MCF 10A (cell line): ENCODE data around the gene CMTM1. TPM values are rescaled to one million over a fixed set of nuclear protein-coding genes. Genes with fewer than 3 reads are reported as not detected.

Experiments used
- BruUV-seq: library from RNA; stranded (reverse); fragments of 400-500 nt; replicated peaks from 2 replicates; lab custom pipeline; 2021; lab: Mats Ljungman, UMichigan
- CTCF ChIA-PET: fragments of 300-600 bp; sonication (Branson Sonifier 250); formaldehyde crosslinking; extraction: SDS; loops from one replicate; lab custom pipeline; 2021; ENCODE audit warnings: antibody characterized with exemption, inconsistent platforms; lab: Yijun Ruan, JAX
- POLR2A ChIA-PET: fragments of 300-600, 350-650 bp; sonication (Branson Sonifier 250); formaldehyde crosslinking; extraction: SDS; loops from one replicate; lab custom pipeline; 2020; ENCODE audit warnings: antibody characterized with exemption, inconsistent platforms; lab: Yijun Ruan, JAX
- DNase-seq: peaks from one replicate; pipeline ENCODE4 v3.0.0-alpha.2; 2018; ENCODE audit not compliant: unreplicated experiment
- H3K27ac Mint-ChIP-seq: one replicate; pipeline ENCODE4 v1.8.0; 2022; ENCODE audit warnings: mild to moderate bottlenecking, low read depth, mixed read lengths; ENCODE audit not compliant: unreplicated experiment
- H3K27me3 Mint-ChIP-seq: one replicate; pipeline ENCODE4 v1.8.0; 2022; ENCODE audit warnings: mixed read lengths; ENCODE audit not compliant: insufficient read depth, unreplicated experiment
- H3K36me3 Mint-ChIP-seq: one replicate; pipeline ENCODE4 v1.8.0; 2022; ENCODE audit warnings: mild to moderate bottlenecking, moderate library complexity, mixed read lengths; ENCODE audit not compliant: insufficient read depth, unreplicated experiment
- H3K4me1 Mint-ChIP-seq: one replicate; pipeline ENCODE4 v1.8.0; 2022; ENCODE audit warnings: mixed read lengths; ENCODE audit not compliant: insufficient read depth, unreplicated experiment
- H3K4me3 Mint-ChIP-seq: one replicate; pipeline ENCODE4 v1.8.0; 2022; ENCODE audit warnings: mild to moderate bottlenecking, moderate library complexity, mixed read lengths; ENCODE audit not compliant: unreplicated experiment
- H3K9me3 Mint-ChIP-seq: one replicate; pipeline ENCODE4 v1.8.0; 2022; ENCODE audit warnings: mixed read lengths; ENCODE audit not compliant: unreplicated experiment
- CTCF ChIP-seq: fragments of 200-600 bp; IDR thresholded peaks from one replicate; pipeline ENCODE4 v1.8.0; 2022; ENCODE audit warnings: antibody characterized with exemption, mild to moderate bottlenecking; ENCODE audit not compliant: unreplicated experiment
- intact Hi-C: fragments of 100-400 bp; cut with micrococcal nuclease; formaldehyde crosslinking; loops from 2 replicates; pipeline ENCODE4 v1.14.1; 2022
- total RNA-seq: library from RNA; stranded (reverse); gene quantifications from 2 replicates; pipeline ENCODE4 v1.2.3, GENCODE V29; 2022

Gene CMTM1
- total RNA-seq, 1 experiment from 2014 or later, result 2.1 TPM

DNA sequence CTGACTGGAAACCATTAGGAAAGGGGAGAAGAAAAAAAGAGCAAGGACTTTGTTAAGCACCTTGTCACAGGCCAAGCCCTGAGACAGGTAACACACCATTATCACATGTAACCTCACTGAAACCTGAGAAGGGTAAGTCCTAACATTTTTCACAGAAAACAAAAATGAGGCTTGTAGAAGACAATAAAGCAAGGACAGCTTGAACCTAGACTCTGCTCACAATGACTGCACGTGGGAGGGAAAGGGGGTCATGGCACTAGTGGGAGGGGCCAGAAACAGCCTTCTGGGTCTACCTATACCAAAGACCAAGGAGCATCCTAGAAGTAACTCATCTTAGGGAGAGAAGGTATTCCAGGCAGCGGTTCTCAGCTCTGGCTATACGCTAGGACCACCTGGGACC is 23.8 kb upstream of the CMTM1 start:
- intact Hi-C loops, result no loop called here
- DNase-seq, result no peak
- TF ChIP-seq CTCF, result no peak
- H3K36me3 Mint-ChIP-seq, result peaks cover 45% of the 10 kb centered on the region
- no peak overlapping the region for H3K4me3 Mint-ChIP-seq
- H3K9me3 Mint-ChIP-seq, result no peaks in the 10 kb centered on the region
- ChIA-PET CTCF (interaction anchor here (0.7 to 1.2 kb wide), 3 partner anchors 48 to 185 kb away, joined by 3 read pairs; no protein-coding TSS in a partner anchor), POLR2A (interaction anchor here (1.4 kb wide), 1 partner anchor 10 kb away, joined by 6 read pairs; the partner anchor contains the start of gene CKLF)
- no TSS peak for BruUV-seq
- H3K4me1 Mint-ChIP-seq, result peaks cover 5% of the 10 kb centered on the region
- H3K27ac Mint-ChIP-seq, result no peak overlapping the region
- no peaks in the 10 kb centered on the region for H3K27me3 Mint-ChIP-seq

DNA sequence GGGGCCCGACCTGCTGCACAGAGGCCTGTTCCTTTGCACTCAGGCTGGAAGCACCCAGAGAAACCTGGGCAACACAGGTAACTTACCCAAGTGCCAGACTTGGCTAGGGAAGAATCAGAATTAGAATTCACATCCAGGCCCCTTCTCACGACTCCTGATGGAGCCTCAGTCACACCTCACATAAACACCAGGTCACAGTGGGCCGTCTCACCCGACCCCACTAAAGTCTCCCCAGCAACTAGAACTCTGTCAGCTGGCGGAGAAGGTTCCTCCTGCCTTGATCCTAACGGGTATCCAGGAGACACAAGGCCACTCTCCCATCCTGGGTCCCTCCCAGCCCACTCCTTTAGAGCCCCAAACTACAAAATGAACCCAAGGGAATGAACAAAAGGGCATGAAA is 22.7 kb upstream of the CMTM1 start:
- intact Hi-C loops, result no loop called here
- CTCF ChIA-PET, result interaction anchor here (0.8 to 1.8 kb wide), 3 partner anchors 11 to 74 kb away, joined by 3 to 8 read pairs (median 4); no protein-coding TSS in a partner anchor
- Mint-ChIP-seq H3K27ac (no peak overlapping the region), H3K9me3 (no peaks in the 10 kb centered on the region), H3K4me1 (peaks cover 16% of the 10 kb centered on the region), H3K36me3 (peaks cover 42% of the 10 kb centered on the region), H3K27me3 (no peaks in the 10 kb centered on the region), H3K4me3 (no peak overlapping the region)
- DNase-seq, result no peak
- POLR2A ChIA-PET, result no interaction called here
- TF ChIP-seq CTCF, result no peak
- no TSS peak for BruUV-seq

DNA sequence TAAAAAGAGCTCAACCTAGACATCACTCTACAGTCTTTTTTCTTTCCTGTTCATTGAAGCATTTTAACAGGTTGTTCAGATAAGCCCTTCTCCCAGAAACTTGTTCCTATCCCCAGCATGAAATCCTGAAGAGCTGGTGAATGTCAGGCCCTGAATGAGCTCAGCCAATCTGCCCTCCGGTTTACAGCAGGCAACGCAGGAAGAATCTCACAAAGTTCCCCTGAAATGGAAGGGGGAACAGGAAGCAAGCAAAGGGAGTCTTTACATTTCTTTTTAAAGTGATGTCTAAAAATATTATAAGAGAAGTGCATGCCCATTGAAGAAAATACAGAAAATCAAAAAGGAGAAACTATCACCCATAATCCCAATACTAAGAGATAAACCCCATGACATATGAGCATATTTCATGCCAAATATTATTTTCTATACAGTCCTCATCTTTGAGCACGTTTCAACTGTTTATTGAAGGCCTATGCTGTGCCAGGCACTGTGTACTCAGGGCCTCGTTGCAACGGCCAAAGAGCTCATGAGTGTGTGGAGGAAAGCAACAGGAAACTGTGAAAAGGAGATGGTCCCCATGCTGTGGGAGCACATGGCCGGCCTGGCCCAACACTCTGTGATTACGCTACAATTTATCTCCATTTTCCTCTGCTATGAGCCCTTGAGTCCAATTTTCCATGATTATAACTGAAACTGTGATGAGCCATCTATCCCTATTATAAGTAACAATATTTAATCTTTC is 22.1 kb upstream of the CMTM1 start:
- Mint-ChIP-seq H3K27me3 (no peaks in the 10 kb centered on the region), H3K4me3 (no peak overlapping the region), H3K27ac (no peak overlapping the region), H3K4me1 (peaks cover 22% of the 10 kb centered on the region), H3K36me3 (peaks cover 37% of the 10 kb centered on the region), H3K9me3 (no peaks in the 10 kb centered on the region)
- no peak for TF ChIP-seq CTCF
- ChIA-PET CTCF (interaction anchor here (0.6 to 1.8 kb wide), 3 partner anchors 10 to 72 kb away, joined by 3 to 8 read pairs (median 3); no protein-coding TSS in a partner anchor), POLR2A (no interaction called here)
- no peak for DNase-seq
- intact Hi-C loops, result no loop called here
- BruUV-seq, result no TSS peak
